HL-60 (cell line): Measurements from ENCODE around the gene FGD6.

Experiments
- DNase-seq, 2 experiments: peaks; one replicate each; pipeline ENCODE4 v3.0.0-alpha.2; 2010 to 2020; ENCODE audit warnings: low read depth in 1 of 2, low spot score in 1 of 2
- H3K27ac ChIP-seq: fragments of 250-450 bp; sonication (Bioruptor Pico); replicated peaks from 2 replicates; pipeline ENCODE4 v1.5.1; 2020; ENCODE audit warnings: mild to moderate bottlenecking, moderate library complexity
- H3K27me3 ChIP-seq: fragments of 250-450 bp; sonication (Bioruptor Pico); 2 replicates; pipeline ENCODE4 v1.5.1; 2021; ENCODE audit warnings: mild to moderate bottlenecking, moderate library complexity; ENCODE audit not compliant: insufficient read depth, poor library complexity, severe bottlenecking
- H3K4me3 ChIP-seq: replicated peaks from 2 replicates; pipeline ENCODE4 v1.5.1; 2011; ENCODE audit warnings: mild to moderate bottlenecking, control low read depth, low read length; ENCODE audit not compliant: insufficient read depth
- CTCF ChIP-seq: IDR thresholded peaks from one replicate; pipeline ENCODE4 v1.5.1; 2011; ENCODE audit warnings: low read length, control low read depth, inconsistent platforms; ENCODE audit not compliant: insufficient read depth
- GABPA ChIP-seq: IDR thresholded peaks from 2 replicates; pipeline ENCODE4 v1.6.1; 2012; ENCODE audit warnings: low read depth
- POLR2AphosphoS5 ChIP-seq: IDR thresholded peaks from 2 replicates; pipeline ENCODE4 v1.6.1; 2012; ENCODE audit warnings: low read depth
- REST ChIP-seq: IDR thresholded peaks from 2 replicates; pipeline ENCODE4 v1.6.1; 2012; ENCODE audit warnings: low read depth; ENCODE audit not compliant: insufficient replicate concordance
- SPI1 ChIP-seq: IDR thresholded peaks from 2 replicates; pipeline ENCODE4 v1.6.1; 2012; ENCODE audit warnings: low read depth, mild to moderate bottlenecking, borderline replicate concordance

Gene FGD6

GRCh38 chr12:95184121-95184520, 33.1 kb downstream of the FGD6 start:
- H3K27ac ChIP-seq: no peak overlapping the region
- no peak for DNase-seq
- no peaks in the 10 kb centered on the region for H3K27me3 ChIP-seq
- no peak for TF ChIP-seq CTCF
- no peak for TF ChIP-seq POLR2AphosphoS5
- no peak for TF ChIP-seq REST
- no peak for TF ChIP-seq SPI1
- no peak for TF ChIP-seq GABPA
- H3K4me3 ChIP-seq: no peak overlapping the region

- TF ChIP-seq POLR2AphosphoS5 (no peak), CTCF (no peak)
- Histone ChIP-seq H3K27me3 (no peaks in the 10 kb centered on the region), H3K27ac (no peak overlapping the region), H3K4me3 (no peak overlapping the region)
- DNase-seq: no peak
Measured at GRCh38 chr12:95182868-95183415, 34.3 kb downstream of the FGD6 start.

- no peaks in the 10 kb centered on the region for H3K27me3 ChIP-seq
- no peak overlapping the region for H3K27ac ChIP-seq
- TF ChIP-seq REST (no peak), POLR2AphosphoS5 (no peak), SPI1 (no peak), CTCF (no peak), GABPA (no peak)
- no peak for DNase-seq
- H3K4me3 ChIP-seq: no peak overlapping the region
Measured at GRCh38 chr12:95181103-95181502, 36.2 kb downstream of the FGD6 start.

GRCh38 chr12:95179011-95179410, 38.3 kb downstream of the FGD6 start:
- Histone ChIP-seq H3K27ac (no peak overlapping the region), H3K4me3 (no peak overlapping the region), H3K27me3 (no peaks in the 10 kb centered on the region)
- DNase-seq: no peak
- no peak for TF ChIP-seq REST
- TF ChIP-seq POLR2AphosphoS5: no peak
- no peak for TF ChIP-seq SPI1
- no peak for TF ChIP-seq CTCF
- no peak for TF ChIP-seq GABPA
